T47D (cell line): Measurements from ENCODE around the gene KPNA2.
"Not testable (repeated sequence)": the region's sequence is repeated elsewhere in the genome, so short reads cannot be mapped to it uniquely, and the experiment has no call there.

Source experiments
- DNase-seq, 2 experiments: peaks; one replicate each; pipeline versions ENCODE4 v3.0.0 to v3.0.0-alpha.2; 2011 to 2012; ENCODE audit warnings: low read depth in 1 of 2, low spot score in 1 of 2
- JUND ChIP-seq: IDR thresholded peaks from 2 replicates; pipeline ENCODE4 v1.6.1; 2012; ENCODE audit warnings: low read depth
- in situ Hi-C: cut with HindIII; loops from 2 replicates; pipeline ENCODE4 v1.10.0; 2016; ENCODE audit warnings: low sequenced_read_pairs, low pct_unique_long_range_greater_than_20kb

The KPNA2 gene

GRCh38 chr17:68053231-68054013 is 17.9 kb downstream of the KPNA2 start:
- DNase-seq: no peak
- in situ Hi-C loops: no loop called here
- TF ChIP-seq JUND: no peak

- in situ Hi-C loops: no loop called here
- TF ChIP-seq JUND: no peak
- DNase-seq: peak; percentile 58 to 81
Observed at GRCh38 chr17:68054296-68054900, 18.9 kb downstream of the KPNA2 start.

- no peak for TF ChIP-seq JUND
- in situ Hi-C loops: no loop called here
- peak in 1 of 2 experiments; percentile 54 for DNase-seq
Observed at GRCh38 chr17:68057531-68057952, 22.0 kb downstream of the KPNA2 start.

GRCh38 chr17:68060336-68060735 is 24.8 kb downstream of the KPNA2 start:
- TF ChIP-seq JUND: no peak
- DNase-seq: no peak
- in situ Hi-C loops: no loop called here

GRCh38 chr17:68061512-68062313 is 26.2 kb downstream of the KPNA2 start:
- no peak for TF ChIP-seq JUND
- DNase-seq: peak in 1 of 2 experiments; percentile 22
- in situ Hi-C loops: no loop called here

- in situ Hi-C loops: not testable (repeated sequence)
Observed at GRCh38 chr17:68065366-68065765, 29.8 kb downstream of the KPNA2 start.

GRCh38 chr17:68068512-68068911 is 33.0 kb downstream of the KPNA2 start:
- in situ Hi-C loops: not testable (repeated sequence)

More at GRCh38 chr17:68065366-68065765, 29.8 kb downstream of the KPNA2 start:
- DNase-seq: not testable (repeated sequence)

GRCh38 chr17:68070582-68071444 is 35.3 kb downstream of the KPNA2 start:
- in situ Hi-C loops, DNase-seq: not testable (repeated sequence)

More at GRCh38 chr17:68068512-68068911, 33.0 kb downstream of the KPNA2 start:
- not testable (repeated sequence) for DNase-seq

- in situ Hi-C loops: no loop called here
Observed at GRCh38 chr17:68074279-68074678, 38.7 kb downstream of the KPNA2 start.

GRCh38 chr17:68075953-68076607 is 40.5 kb downstream of the KPNA2 start:
- DNase-seq, in situ Hi-C loops: not testable (repeated sequence)

More at GRCh38 chr17:68074279-68074678, 38.7 kb downstream of the KPNA2 start:
- DNase-seq: no peak
- no peak for TF ChIP-seq JUND

- in situ Hi-C loops, DNase-seq: not testable (repeated sequence)
Observed at GRCh38 chr17:68077498-68077897, 42.0 kb downstream of the KPNA2 start.
